Neural cell (in vitro differentiated cells): ENCODE results near the gene FBXW8.

Source experiments
- EP300 ChIP-seq: fragments of 450-650 bp; conservative IDR thresholded peaks from 2 replicates; pipeline ENCODE4 v1.6.1; 2014; ENCODE audit warnings: antibody characterized with exemption, mild to moderate bottlenecking, moderate library complexity; ENCODE audit not compliant: poor library complexity, severe bottlenecking
- EZH2 ChIP-seq: fragments of 200-600, 300-800 bp; shearing (Covaris generic), sonication (generic); IDR thresholded peaks from 2 replicates; pipeline ENCODE4 v1.6.1; 2014; ENCODE audit warnings: antibody characterized with exemption, low read length, borderline replicate concordance, mild to moderate bottlenecking; ENCODE audit not compliant: insufficient read depth, poor library complexity, severe bottlenecking
- POLR2AphosphoS5 ChIP-seq: IDR thresholded peaks from 2 replicates; pipeline ENCODE4 v1.6.1; 2012
- REST ChIP-seq: IDR thresholded peaks from 2 replicates; pipeline ENCODE4 v1.6.1; 2012; ENCODE audit warnings: borderline replicate concordance
- TF ChIP-seq, protein P1 (sequence below): fragments of 450-650 bp; IDR thresholded peaks from 2 replicates; pipeline ENCODE4 v1.5.1; 2014; ENCODE audit warnings: antibody characterized with exemption, mild to moderate bottlenecking, moderate library complexity; ENCODE audit not compliant: poor library complexity, severe bottlenecking

- TF ChIP-seq EP300 = peak; percentile 33
- TF ChIP-seq, protein P1, sequence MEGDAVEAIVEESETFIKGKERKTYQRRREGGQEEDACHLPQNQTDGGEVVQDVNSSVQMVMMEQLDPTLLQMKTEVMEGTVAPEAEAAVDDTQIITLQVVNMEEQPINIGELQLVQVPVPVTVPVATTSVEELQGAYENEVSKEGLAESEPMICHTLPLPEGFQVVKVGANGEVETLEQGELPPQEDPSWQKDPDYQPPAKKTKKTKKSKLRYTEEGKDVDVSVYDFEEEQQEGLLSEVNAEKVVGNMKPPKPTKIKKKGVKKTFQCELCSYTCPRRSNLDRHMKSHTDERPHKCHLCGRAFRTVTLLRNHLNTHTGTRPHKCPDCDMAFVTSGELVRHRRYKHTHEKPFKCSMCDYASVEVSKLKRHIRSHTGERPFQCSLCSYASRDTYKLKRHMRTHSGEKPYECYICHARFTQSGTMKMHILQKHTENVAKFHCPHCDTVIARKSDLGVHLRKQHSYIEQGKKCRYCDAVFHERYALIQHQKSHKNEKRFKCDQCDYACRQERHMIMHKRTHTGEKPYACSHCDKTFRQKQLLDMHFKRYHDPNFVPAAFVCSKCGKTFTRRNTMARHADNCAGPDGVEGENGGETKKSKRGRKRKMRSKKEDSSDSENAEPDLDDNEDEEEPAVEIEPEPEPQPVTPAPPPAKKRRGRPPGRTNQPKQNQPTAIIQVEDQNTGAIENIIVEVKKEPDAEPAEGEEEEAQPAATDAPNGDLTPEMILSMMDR = no peak
- no peak for TF ChIP-seq EZH2
- peak; percentile 28 for TF ChIP-seq POLR2AphosphoS5
- peak; percentile 27 for TF ChIP-seq REST
Measured at GRCh38 chr12:116964054-116965050, 53.6 kb downstream of the FBXW8 start.
